K562 (cell line): ENCODE results near the gene IRS1. TPM values are rescaled to one million over a fixed set of nuclear protein-coding genes. Genes with fewer than 3 reads are reported as not detected.

ENCODE experiments used
- ARID4B ChIP-seq: sonication (generic); formaldehyde crosslinking; IDR thresholded peaks from 2 replicates; pipeline ENCODE4 v1.8.0; 2022; ENCODE audit warnings: mild to moderate bottlenecking, missing genetic modification reagents
- ATF1 ChIP-seq, 2 experiments: fragments of 450-650 bp in 1 of 2; IDR thresholded peaks; 2 replicates each; pipeline ENCODE4 v1.6.1; 2016; ENCODE audit warnings: missing compliant biosample characterization in 1 of 2, missing genetic modification characterization in 1 of 2
- CREB3L1 ChIP-seq: fragments of 450-650 bp; IDR thresholded peaks from 2 replicates; pipeline ENCODE4 v1.6.1; 2014; ENCODE audit warnings: low read depth, mild to moderate bottlenecking, moderate library complexity, borderline replicate concordance
- KLF13 ChIP-seq: fragments of 450-650 bp; IDR thresholded peaks from 2 replicates; pipeline ENCODE4 v1.6.1; 2016; ENCODE audit warnings: missing genetic modification characterization, low read depth, mild to moderate bottlenecking, missing compliant biosample characterization, moderate library complexity, borderline replicate concordance
- ZFP30 ChIP-seq: fragments of 250-450 bp; sonication (Bioruptor Pico); IDR thresholded peaks from 2 replicates; pipeline ENCODE4 v1.8.0; 2022; ENCODE audit warnings: moderate library complexity, mild to moderate bottlenecking, inconsistent platforms, borderline replicate concordance
- ZNF699 ChIP-seq: fragments of 250-450 bp; sonication (Bioruptor Pico); IDR thresholded peaks from 2 replicates; pipeline ENCODE4 v1.8.0; 2021; ENCODE audit warnings: mild to moderate bottlenecking, moderate library complexity; ENCODE audit not compliant: insufficient replicate concordance
- polyA plus RNA-seq, 8 experiments: library from polyadenylated mRNA; depleted of rRNA in 4 of 8; stranded (reverse) in 5 of 8; unstranded in 3 of 8; fragments of >200 nt; fragmentation: Nextera tagmentation in 2 of 8; fragmentation: Illumina TruSeq in 1 of 8; extraction: Ambion mirVana in 2 of 8; extraction: Trizol in 1 of 8; gene quantifications; 2 replicates each; pipeline versions ENCODE4 v1.2.1 to v1.2.3, GENCODE V29; 2011 to 2014; ENCODE audit warnings: inconsistent platforms in 1 of 8, missing spikeins in 1 of 8
- total RNA-seq, 7 experiments: library from RNA; depleted of rRNA in 6 of 7; stranded (reverse); fragments of >200 nt in 6 of 7; fragmentation: Illumina TruSeq in 2 of 7; extraction: Trizol in 2 of 7; gene quantifications; 2 replicates each; pipeline versions ENCODE4 v1.2.1 to v1.2.3, GENCODE V29; 2011 to 2021; ENCODE audit warnings: low replicate concordance in 1 of 7

Gene IRS1
- total and polyA plus RNA-seq, 9 of the 15 experiments (the other 6 are each of a cell fraction or from before 2014, with no cell fraction given) = under 0.01 to 0.31 (median 0.08) TPM; not detected in 1

- TF ChIP-seq KLF13 (tag) = no peak
- no peak for TF ChIP-seq CREB3L1
- TF ChIP-seq ARID4B (CRISPR knock-in tag) = no peak
- no peak for TF ChIP-seq ZFP30 (CRISPR knock-in tag)
- no peak for TF ChIP-seq ATF1 (CRISPR knock-in tag; IDR thresholded peaks at IDR 0.05)
- TF ChIP-seq ATF1 (tag; IDR thresholded peaks at IDR 0.05) = no peak
- TF ChIP-seq ZNF699 (CRISPR knock-in tag) = no peak
These were observed 3.8 kb upstream of the IRS1 start (continued) for GRCh38 chr2:226803410-226803809.
